GM23338 (cell line): ENCODE measurements around the gene BTBD16.

Experiments
- CREB1 ChIP-seq: fragments of 250-450 bp; sonication (Bioruptor Pico); IDR thresholded peaks from 2 replicates; pipeline ENCODE4 v1.5.0; 2020; ENCODE audit warnings: low read depth, mild to moderate bottlenecking, moderate library complexity
- EZH2 ChIP-seq: fragments of 200-600 bp; sonication (generic); IDR thresholded peaks from one replicate; pipeline ENCODE4 v1.8.0; 2017; ENCODE audit warnings: antibody characterized with exemption, mild to moderate bottlenecking, low read depth; ENCODE audit not compliant: unreplicated experiment
- EZH2phosphoT487 ChIP-seq: fragments of 200-600 bp; sonication (generic); IDR thresholded peaks from one replicate; pipeline ENCODE4 v1.8.1; 2018; ENCODE audit warnings: antibody characterized with exemption; ENCODE audit not compliant: unreplicated experiment
- JUNB ChIP-seq: IDR thresholded peaks from one replicate; pipeline ENCODE4 v1.6.1; 2016; ENCODE audit warnings: antibody characterized with exemption; ENCODE audit not compliant: unreplicated experiment
- POLR2AphosphoS5 ChIP-seq: IDR thresholded peaks from 2 replicates; pipeline ENCODE4 v1.6.1; 2016; ENCODE audit warnings: antibody characterized with exemption, low read depth
- STAT1 ChIP-seq: IDR thresholded peaks from one replicate; pipeline ENCODE4 v1.6.1; 2016; ENCODE audit warnings: antibody characterized with exemption; ENCODE audit not compliant: unreplicated experiment
- ZNF114 ChIP-seq: fragments of 250-450 bp; sonication (Bioruptor Pico); IDR thresholded peaks from 2 replicates; pipeline ENCODE4 v1.5.0; 2020; ENCODE audit warnings: mild to moderate bottlenecking, moderate library complexity
- ZNF331 ChIP-seq: fragments of 250-450 bp; sonication (Bioruptor Pico); IDR thresholded peaks from 2 replicates; pipeline ENCODE4 v1.5.0; 2020; ENCODE audit warnings: low read depth, mild to moderate bottlenecking, moderate library complexity
- TF ChIP-seq, protein P1 (sequence below), 2 experiments: fragments of 200-600 bp in 1 of 2; sonication (generic) in 1 of 2; conservative IDR thresholded peaks; 2 replicates each; pipeline versions ENCODE4 v1.5.1 to v1.6.1; 2016 to 2017; ENCODE audit warnings: antibody characterized with exemption in 2 of 2, low read depth in 2 of 2, mild to moderate bottlenecking in 2 of 2, moderate library complexity in 1 of 2
- TF ChIP-seq, protein P2 (sequence below): IDR thresholded peaks from one replicate; pipeline ENCODE4 v1.6.1; 2018; ENCODE audit warnings: antibody characterized with exemption; ENCODE audit not compliant: unreplicated experiment

DNA sequence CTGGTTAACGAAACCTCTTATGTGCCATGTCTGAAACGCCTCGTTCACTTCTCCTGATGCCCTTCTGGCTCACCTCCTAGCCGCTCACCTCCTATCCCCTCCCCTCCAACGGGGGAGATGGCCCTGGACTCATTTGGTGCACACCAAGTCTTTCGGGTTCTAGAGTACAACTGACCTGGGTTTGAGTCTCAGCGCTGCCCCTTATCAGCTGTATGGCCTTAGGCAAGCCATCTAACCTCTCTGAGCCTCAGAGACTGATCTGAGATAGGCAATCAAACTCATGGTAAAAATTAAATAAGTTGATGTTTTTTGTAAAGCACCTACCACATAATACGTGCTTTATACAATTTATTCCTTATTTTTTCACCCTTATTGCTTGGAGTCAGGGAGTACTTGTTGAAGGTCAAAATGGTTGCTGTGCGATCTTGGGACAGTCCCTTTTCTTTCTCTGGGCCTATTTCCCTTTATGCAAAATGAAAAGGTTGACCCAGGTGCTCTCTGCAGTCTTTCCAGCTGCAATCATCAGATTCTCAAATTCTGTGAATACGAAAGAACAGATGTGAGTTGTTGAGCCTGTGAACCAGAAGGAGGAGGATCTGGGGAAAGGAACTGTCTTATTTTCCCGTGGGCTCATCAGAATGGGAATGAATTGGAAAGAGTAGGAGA is 72.2 kb downstream of the BTBD16 start:
- TF ChIP-seq, protein P1, sequence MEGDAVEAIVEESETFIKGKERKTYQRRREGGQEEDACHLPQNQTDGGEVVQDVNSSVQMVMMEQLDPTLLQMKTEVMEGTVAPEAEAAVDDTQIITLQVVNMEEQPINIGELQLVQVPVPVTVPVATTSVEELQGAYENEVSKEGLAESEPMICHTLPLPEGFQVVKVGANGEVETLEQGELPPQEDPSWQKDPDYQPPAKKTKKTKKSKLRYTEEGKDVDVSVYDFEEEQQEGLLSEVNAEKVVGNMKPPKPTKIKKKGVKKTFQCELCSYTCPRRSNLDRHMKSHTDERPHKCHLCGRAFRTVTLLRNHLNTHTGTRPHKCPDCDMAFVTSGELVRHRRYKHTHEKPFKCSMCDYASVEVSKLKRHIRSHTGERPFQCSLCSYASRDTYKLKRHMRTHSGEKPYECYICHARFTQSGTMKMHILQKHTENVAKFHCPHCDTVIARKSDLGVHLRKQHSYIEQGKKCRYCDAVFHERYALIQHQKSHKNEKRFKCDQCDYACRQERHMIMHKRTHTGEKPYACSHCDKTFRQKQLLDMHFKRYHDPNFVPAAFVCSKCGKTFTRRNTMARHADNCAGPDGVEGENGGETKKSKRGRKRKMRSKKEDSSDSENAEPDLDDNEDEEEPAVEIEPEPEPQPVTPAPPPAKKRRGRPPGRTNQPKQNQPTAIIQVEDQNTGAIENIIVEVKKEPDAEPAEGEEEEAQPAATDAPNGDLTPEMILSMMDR (conservative IDR thresholded peaks at IDR 0.05; ENCODE audit: low read depth in 2 of 2) = no peak
- TF ChIP-seq EZH2phosphoT487 (no peak), ZNF114 (CRISPR knock-in tag) (no peak), CREB1 (CRISPR knock-in tag) (no peak), POLR2AphosphoS5 (no peak), STAT1 (no peak), ZNF331 (no peak), EZH2 (no peak), JUNB (no peak)
- TF ChIP-seq, protein P2, sequence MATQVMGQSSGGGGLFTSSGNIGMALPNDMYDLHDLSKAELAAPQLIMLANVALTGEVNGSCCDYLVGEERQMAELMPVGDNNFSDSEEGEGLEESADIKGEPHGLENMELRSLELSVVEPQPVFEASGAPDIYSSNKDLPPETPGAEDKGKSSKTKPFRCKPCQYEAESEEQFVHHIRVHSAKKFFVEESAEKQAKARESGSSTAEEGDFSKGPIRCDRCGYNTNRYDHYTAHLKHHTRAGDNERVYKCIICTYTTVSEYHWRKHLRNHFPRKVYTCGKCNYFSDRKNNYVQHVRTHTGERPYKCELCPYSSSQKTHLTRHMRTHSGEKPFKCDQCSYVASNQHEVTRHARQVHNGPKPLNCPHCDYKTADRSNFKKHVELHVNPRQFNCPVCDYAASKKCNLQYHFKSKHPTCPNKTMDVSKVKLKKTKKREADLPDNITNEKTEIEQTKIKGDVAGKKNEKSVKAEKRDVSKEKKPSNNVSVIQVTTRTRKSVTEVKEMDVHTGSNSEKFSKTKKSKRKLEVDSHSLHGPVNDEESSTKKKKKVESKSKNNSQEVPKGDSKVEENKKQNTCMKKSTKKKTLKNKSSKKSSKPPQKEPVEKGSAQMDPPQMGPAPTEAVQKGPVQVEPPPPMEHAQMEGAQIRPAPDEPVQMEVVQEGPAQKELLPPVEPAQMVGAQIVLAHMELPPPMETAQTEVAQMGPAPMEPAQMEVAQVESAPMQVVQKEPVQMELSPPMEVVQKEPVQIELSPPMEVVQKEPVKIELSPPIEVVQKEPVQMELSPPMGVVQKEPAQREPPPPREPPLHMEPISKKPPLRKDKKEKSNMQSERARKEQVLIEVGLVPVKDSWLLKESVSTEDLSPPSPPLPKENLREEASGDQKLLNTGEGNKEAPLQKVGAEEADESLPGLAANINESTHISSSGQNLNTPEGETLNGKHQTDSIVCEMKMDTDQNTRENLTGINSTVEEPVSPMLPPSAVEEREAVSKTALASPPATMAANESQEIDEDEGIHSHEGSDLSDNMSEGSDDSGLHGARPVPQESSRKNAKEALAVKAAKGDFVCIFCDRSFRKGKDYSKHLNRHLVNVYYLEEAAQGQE = no peak
